ENCODE results near the gene KIRREL2. TPM values are rescaled to one million over a fixed set of nuclear protein-coding genes. Genes with fewer than 3 reads are reported as not detected.

KIRREL2 gene
- total RNA-seq, 1 experiment from 2014 or later = 3.1 TPM

GRCh38 chr19:35872180-35872579, 15.5 kb downstream of the KIRREL2 start:
- Histone ChIP-seq H4K5ac (ENCODE audit: insufficient read length, low read depth, low read length) (no peak overlapping the region), H3K27me3 (ENCODE audit: insufficient read depth, low read length) (peaks cover 5% of the 10 kb centered on the region; the same call in 1 of the 2 replicates), H3K23me2 (ENCODE audit: insufficient read length, low read depth, low read length, poor library complexity, severe bottlenecking) (peaks cover 14% of the 10 kb centered on the region), H3K27ac (ENCODE audit: insufficient read length, low read depth, low read length) (no peak overlapping the region), H2BK12ac (ENCODE audit: insufficient read length, low read depth, low read length) (no peak overlapping the region), H3K9me3 (ENCODE audit: control insufficient read depth, low read depth, low read length) (no peaks in the 10 kb centered on the region), H3K18ac (ENCODE audit: insufficient read length, low read depth, low read length) (no peak overlapping the region), H3K4me2 (ENCODE audit: insufficient read depth, insufficient read length, low read length) (no peak overlapping the region), H2AFZ (ENCODE audit: low read length) (no peak overlapping the region), H3K79me1 (ENCODE audit: insufficient read depth, low read depth, low read length, poor library complexity, severe bottlenecking) (no peaks in the 10 kb centered on the region), H2BK5ac (ENCODE audit: insufficient read length, low read length) (no peak overlapping the region), H3K14ac (ENCODE audit: insufficient read depth, low read length) (no peak overlapping the region), H3K4me1 (ENCODE audit: insufficient read depth, low read length) (peaks cover 8% of the 10 kb centered on the region; the same call in 1 of the 2 replicates), H3K23ac (ENCODE audit: insufficient read length, low read depth, low read length) (no peak overlapping the region), H2BK15ac (ENCODE audit: low read depth, low read length) (no peak overlapping the region), H4K8ac (replicated peaks; ENCODE audit: insufficient read length, low read depth, low read length) (no peak overlapping the region), H4K20me1 (ENCODE audit: control insufficient read depth, insufficient read depth, insufficient read length) (no peaks in the 10 kb centered on the region), H2BK20ac (ENCODE audit: low read depth, low read length, poor library complexity, severe bottlenecking) (no peak overlapping the region), H3K4ac (ENCODE audit: low read depth, low read length) (no peak overlapping the region), H3K9ac (ENCODE audit: extremely low read depth, insufficient read length, low read length) (no peak overlapping the region), H2BK120ac (ENCODE audit: low read depth, low read length, poor library complexity, severe bottlenecking) (no peak overlapping the region), H2AK5ac (ENCODE audit: insufficient read length, low read length) (no peak overlapping the region), H3K79me2 (ENCODE audit: insufficient read depth, low read length) (no peaks in the 10 kb centered on the region), H3T11ph (ENCODE audit: low read length) (no peak overlapping the region), H3K56ac (ENCODE audit: insufficient read length, low read depth, low read length) (no peak overlapping the region), H4K91ac (ENCODE audit: insufficient read length, low read depth, low read length) (no peak overlapping the region)
- no peak for DNase-seq
- peaks cover 14% of the 10 kb centered on the region for H3K27me3 Mint-ChIP-seq (ENCODE audit: low read depth)
- H3K4me1 Mint-ChIP-seq = peaks cover 14 to 35% of the 10 kb centered on the region in 2 experiments
- no peaks in the 10 kb centered on the region; a peak in 2 of 5 replicates for H3K9me3 Mint-ChIP-seq
- WGBS (ENCODE audit: extremely low coverage, insufficient read length, low lambda C conversion rate) = no CpG with 5 or more reads among the region's 5 CpGs
- no peak overlapping the region for H3K27ac Mint-ChIP-seq
- H3K36me3 Mint-ChIP-seq (ENCODE audit: insufficient read depth in 1 of 3, low read depth in 3 of 3) = peaks cover 2 to 10% (median 5%) of the 10 kb centered on the region in 3 experiments; a peak in 6 of 7 replicates
- peak overlapping the region in 1 of 2 experiments; percentile 16; a peak in 1 of 5 replicates for H3K4me3 Mint-ChIP-seq
- TF ChIP-seq, protein P1, sequence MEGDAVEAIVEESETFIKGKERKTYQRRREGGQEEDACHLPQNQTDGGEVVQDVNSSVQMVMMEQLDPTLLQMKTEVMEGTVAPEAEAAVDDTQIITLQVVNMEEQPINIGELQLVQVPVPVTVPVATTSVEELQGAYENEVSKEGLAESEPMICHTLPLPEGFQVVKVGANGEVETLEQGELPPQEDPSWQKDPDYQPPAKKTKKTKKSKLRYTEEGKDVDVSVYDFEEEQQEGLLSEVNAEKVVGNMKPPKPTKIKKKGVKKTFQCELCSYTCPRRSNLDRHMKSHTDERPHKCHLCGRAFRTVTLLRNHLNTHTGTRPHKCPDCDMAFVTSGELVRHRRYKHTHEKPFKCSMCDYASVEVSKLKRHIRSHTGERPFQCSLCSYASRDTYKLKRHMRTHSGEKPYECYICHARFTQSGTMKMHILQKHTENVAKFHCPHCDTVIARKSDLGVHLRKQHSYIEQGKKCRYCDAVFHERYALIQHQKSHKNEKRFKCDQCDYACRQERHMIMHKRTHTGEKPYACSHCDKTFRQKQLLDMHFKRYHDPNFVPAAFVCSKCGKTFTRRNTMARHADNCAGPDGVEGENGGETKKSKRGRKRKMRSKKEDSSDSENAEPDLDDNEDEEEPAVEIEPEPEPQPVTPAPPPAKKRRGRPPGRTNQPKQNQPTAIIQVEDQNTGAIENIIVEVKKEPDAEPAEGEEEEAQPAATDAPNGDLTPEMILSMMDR (conservative IDR thresholded peaks at IDR 0.05) = no peak
